Natural killer cell (primary cell): Measurements from ENCODE around the gene ADGRE3. TPM values are rescaled to one million over a fixed set of nuclear protein-coding genes. Genes with fewer than 3 reads are reported as not detected.

Experiments
- ATAC-seq, 3 donors: fragments of 150-1000 bp in 2 of 3; fragments of 200-7000 bp in 1 of 3; cut with Tn5 transposase; 1 replicate in 1 of 3; 2 replicates in 2 of 3; pipeline ENCODE4 v1.10.0; 2021; ENCODE audit warnings: mild to moderate bottlenecking in 2 of 3, moderate library complexity in 2 of 3
- DNase-seq, 2 donors: peaks; one replicate each; pipeline versions ENCODE4 v3.0.0 to v3.0.0-alpha.2; 2013 to 2021; ENCODE audit warnings: mixed read lengths in 1 of 2
- H3K27ac ChIP-seq: one replicate; pipeline ENCODE4 v1.5.1; 2013; ENCODE audit warnings: mild to moderate bottlenecking, low read length
- H3K27me3 ChIP-seq: one replicate; pipeline ENCODE4 v1.6.1; 2013; ENCODE audit warnings: low read length; ENCODE audit not compliant: control insufficient read depth, insufficient read depth
- H3K36me3 ChIP-seq: one replicate; pipeline ENCODE4 v1.6.1; 2013; ENCODE audit warnings: low read length; ENCODE audit not compliant: control insufficient read depth, insufficient read depth
- H3K4me1 ChIP-seq: one replicate; pipeline ENCODE4 v1.6.1; 2013; ENCODE audit warnings: low read length; ENCODE audit not compliant: control insufficient read depth, insufficient read depth
- H3K4me3 ChIP-seq: one replicate; pipeline ENCODE4 v1.5.1; 2013; ENCODE audit warnings: low read length
- H3K9me3 ChIP-seq: one replicate; pipeline ENCODE4 v1.6.1; 2013; ENCODE audit warnings: low read length; ENCODE audit not compliant: control insufficient read depth, insufficient read depth
- H3K27ac Mint-ChIP-seq, 2 donors: one replicate each; pipeline ENCODE4 v1.8.0; 2022; ENCODE audit warnings: mild to moderate bottlenecking in 2 of 2, mixed read lengths in 2 of 2, moderate library complexity in 1 of 2
- H3K27me3 Mint-ChIP-seq, 2 donors: one replicate each; pipeline ENCODE4 v1.8.0; 2022; ENCODE audit warnings: low read depth in 2 of 2, mixed read lengths in 2 of 2
- H3K36me3 Mint-ChIP-seq: one replicate; pipeline ENCODE4 v1.8.0; 2022; ENCODE audit warnings: mixed read lengths
- H3K4me1 Mint-ChIP-seq, 2 donors: one replicate each; pipeline ENCODE4 v1.8.0; 2022; ENCODE audit warnings: mixed read lengths in 2 of 2
- H3K4me3 Mint-ChIP-seq: one replicate; pipeline ENCODE4 v1.8.0; 2022; ENCODE audit warnings: mild to moderate bottlenecking, moderate library complexity, mixed read lengths
- H3K9me3 Mint-ChIP-seq, 2 donors: one replicate each; pipeline ENCODE4 v1.8.0; 2022; ENCODE audit warnings: mixed read lengths in 2 of 2
- WGBS: methylation state at CpG from one replicate; pipeline ENCODE4 v1.1.7; 2013; ENCODE audit warnings: missing lambda C conversion rate; ENCODE audit not compliant: insufficient coverage; 5-methylcytosine and 5-hydroxymethylcytosine counted together
- intact Hi-C: fragments of 100-400 bp; cut with micrococcal nuclease; formaldehyde crosslinking; loops from one replicate; pipeline ENCODE4 v1.14.2; 2022
- total RNA-seq, 4 donors: library from RNA; stranded (reverse); fragments of 120-200 nt in 1 of 4; gene quantifications; one replicate each; pipeline versions ENCODE4 v1.2.3 to v1.2.4, GENCODE V29; 2013 to 2022
- TF ChIP-seq, protein P1 (sequence below): fragments of 200-600 bp; IDR thresholded peaks from one replicate; pipeline ENCODE4 v1.8.0; 2022; ENCODE audit warnings: antibody characterized with exemption

The ADGRE3 gene
- total RNA-seq, 3 donors from 2014 or later (not counting 1 experiment from before 2014, with no cell fraction given) = 0.59 to 9.1 (median 1.0) TPM

DNA sequence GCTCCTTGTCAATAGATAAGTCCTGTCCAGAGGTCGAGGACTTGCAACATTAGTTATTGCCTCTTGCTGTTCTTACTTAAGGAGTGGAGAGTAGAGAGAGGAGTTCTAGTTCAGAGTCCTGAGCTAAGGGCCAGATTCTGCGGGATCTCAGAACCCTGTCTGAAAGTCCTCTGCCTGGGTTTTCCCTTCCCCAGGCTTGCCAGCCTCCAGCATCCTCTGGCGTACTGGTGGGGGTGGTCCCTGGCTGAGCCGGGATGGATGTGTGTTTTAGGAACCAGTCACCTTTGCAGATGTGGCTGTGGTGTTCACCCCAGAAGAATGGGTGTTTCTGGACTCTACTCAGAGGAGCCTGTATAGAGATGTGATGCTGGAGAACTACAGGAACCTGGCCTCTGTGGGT is 41.2 kb upstream of the ADGRE3 start:
- Mint-ChIP-seq H3K27ac (no peak overlapping the region), H3K4me1 (peaks cover 0 to 22% of the 10 kb centered on the region in 2 donors), H3K27me3 (no peaks in the 10 kb centered on the region), H3K4me3 (no peak overlapping the region), H3K36me3 (peaks cover 60% of the 10 kb centered on the region), H3K9me3 (peaks cover 6 to 14% of the 10 kb centered on the region in 2 donors)
- TF ChIP-seq, protein P1, sequence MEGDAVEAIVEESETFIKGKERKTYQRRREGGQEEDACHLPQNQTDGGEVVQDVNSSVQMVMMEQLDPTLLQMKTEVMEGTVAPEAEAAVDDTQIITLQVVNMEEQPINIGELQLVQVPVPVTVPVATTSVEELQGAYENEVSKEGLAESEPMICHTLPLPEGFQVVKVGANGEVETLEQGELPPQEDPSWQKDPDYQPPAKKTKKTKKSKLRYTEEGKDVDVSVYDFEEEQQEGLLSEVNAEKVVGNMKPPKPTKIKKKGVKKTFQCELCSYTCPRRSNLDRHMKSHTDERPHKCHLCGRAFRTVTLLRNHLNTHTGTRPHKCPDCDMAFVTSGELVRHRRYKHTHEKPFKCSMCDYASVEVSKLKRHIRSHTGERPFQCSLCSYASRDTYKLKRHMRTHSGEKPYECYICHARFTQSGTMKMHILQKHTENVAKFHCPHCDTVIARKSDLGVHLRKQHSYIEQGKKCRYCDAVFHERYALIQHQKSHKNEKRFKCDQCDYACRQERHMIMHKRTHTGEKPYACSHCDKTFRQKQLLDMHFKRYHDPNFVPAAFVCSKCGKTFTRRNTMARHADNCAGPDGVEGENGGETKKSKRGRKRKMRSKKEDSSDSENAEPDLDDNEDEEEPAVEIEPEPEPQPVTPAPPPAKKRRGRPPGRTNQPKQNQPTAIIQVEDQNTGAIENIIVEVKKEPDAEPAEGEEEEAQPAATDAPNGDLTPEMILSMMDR = no peak
- intact Hi-C loops = no loop called here
- Histone ChIP-seq H3K9me3 (peaks cover 39% of the 10 kb centered on the region), H3K27ac (no peak overlapping the region), H3K4me3 (no peak overlapping the region), H3K4me1 (no peaks in the 10 kb centered on the region), H3K27me3 (no peaks in the 10 kb centered on the region), H3K36me3 (peaks cover 51% of the 10 kb centered on the region)
- ATAC-seq = no peak
- DNase-seq = no peak
- 97% methylated on average over 4 of the region's 4 CpGs for whole genome bisulfite sequencing

DNA sequence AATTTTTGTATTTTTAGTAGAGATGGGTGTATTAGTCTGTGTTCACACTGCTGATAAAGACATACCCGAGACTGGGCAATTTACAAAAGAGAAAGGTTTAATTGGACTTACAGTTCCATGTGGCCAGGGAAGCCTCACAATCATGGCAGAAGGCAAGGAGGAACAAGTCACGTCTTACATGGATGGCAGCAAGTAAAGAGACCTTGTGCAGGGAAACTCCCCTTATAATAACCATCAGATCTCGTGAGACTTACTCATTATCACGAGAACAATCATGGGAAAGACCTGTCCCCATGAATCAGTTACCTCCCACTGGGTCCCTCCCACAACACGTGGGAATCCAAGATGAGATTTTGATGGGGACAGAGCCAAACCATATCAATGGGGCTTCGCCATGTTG is 29.8 kb upstream of the ADGRE3 start:
- TF ChIP-seq, protein P1 = no peak

DNA sequence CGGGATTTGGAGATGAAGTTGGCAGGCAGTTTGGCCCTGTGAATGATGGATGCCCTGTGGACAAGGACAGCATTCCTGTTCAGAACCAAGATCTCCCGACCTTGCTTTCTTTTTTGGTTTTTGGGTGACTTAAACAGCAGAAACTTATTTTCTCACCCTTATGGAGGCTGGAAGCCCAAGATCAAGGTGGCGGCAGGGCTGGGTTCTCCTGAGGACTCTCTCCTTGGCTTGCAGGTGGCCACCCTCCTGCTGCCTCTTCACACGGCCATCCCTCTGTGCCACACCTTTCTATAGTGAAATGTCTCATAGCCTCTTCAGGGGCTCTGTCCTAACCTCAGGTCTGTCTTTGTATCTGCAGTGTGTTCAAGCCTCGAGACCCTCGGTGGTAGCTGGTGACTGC is 29.2 kb upstream of the ADGRE3 start:
- Mint-ChIP-seq H3K9me3 (no peaks in the 10 kb centered on the region), H3K27ac (no peak overlapping the region), H3K4me3 (no peak overlapping the region), H3K4me1 (peaks cover 0 to 6% of the 10 kb centered on the region in 2 donors), H3K27me3 (no peaks in the 10 kb centered on the region), H3K36me3 (no peaks in the 10 kb centered on the region)
- no peaks in the 10 kb centered on the region for H3K27me3 ChIP-seq
- DNase-seq (no peak), ATAC-seq (no peak)
- 98% methylated on average over 6 of the region's 6 CpGs for WGBS
- H3K36me3 ChIP-seq = peaks cover 70% of the 10 kb centered on the region
- no peaks in the 10 kb centered on the region for H3K4me1 ChIP-seq
- H3K4me3 ChIP-seq = no peak overlapping the region
- no peak overlapping the region for H3K27ac ChIP-seq
- TF ChIP-seq, protein P1 = no peak
- H3K9me3 ChIP-seq = no peaks in the 10 kb centered on the region
- intact Hi-C loops = no loop called here

More for the DNA sequence above, 29.8 kb upstream of the ADGRE3 start:
- Mint-ChIP-seq H3K4me1 (peaks cover 0 to 6% of the 10 kb centered on the region in 2 donors), H3K4me3 (no peak overlapping the region), H3K27me3 (no peaks in the 10 kb centered on the region), H3K9me3 (no peaks in the 10 kb centered on the region), H3K27ac (no peak overlapping the region), H3K36me3 (no peaks in the 10 kb centered on the region)
- no peaks in the 10 kb centered on the region for H3K27me3 ChIP-seq
- H3K4me3 ChIP-seq = no peak overlapping the region
- intact Hi-C loops = no loop called here
- ATAC-seq = no peak
- peaks cover 71% of the 10 kb centered on the region for H3K36me3 ChIP-seq
- no peak overlapping the region for H3K27ac ChIP-seq
- H3K9me3 ChIP-seq = no peaks in the 10 kb centered on the region
- no peak for DNase-seq
- 98% methylated on average over 6 of the region's 6 CpGs for WGBS
- no peaks in the 10 kb centered on the region for H3K4me1 ChIP-seq

DNA sequence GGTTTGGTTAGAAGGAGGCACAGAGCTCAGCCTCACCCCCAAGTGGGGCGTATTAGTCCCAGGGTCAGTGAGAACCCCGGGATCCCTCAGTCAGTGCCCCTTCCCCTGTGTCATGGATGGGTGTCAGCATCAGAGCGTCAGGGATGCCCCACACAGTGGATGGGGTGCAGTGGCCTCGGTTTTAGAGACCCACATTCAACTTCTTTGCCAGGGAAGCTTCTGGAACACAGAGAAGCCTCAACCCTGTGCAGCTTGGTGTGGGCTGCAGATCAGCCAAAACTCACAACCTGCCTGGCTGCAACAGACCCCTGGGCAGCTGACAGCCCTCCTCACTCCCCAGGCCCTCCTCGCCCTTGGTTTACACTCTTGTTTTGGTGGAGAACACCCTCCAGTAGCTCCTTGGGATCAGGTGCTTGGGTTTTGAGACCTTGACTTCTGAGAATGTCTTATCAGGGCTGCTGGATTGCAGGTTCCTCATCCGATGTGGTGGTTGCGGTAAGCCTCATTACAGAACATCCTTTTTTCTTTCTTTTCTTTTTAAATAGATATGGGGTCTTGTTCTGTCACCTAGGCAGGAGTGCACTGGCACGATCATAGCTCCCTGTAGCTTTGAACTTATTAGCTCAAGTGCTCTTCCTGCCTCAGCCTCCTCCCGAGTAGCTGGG is 26.2 kb upstream of the ADGRE3 start:
- H3K27me3 Mint-ChIP-seq = no peaks in the 10 kb centered on the region
- H3K27ac Mint-ChIP-seq = no peak overlapping the region
- 90% methylated on average over 7 of the region's 9 CpGs for WGBS
- TF ChIP-seq, protein P1 = no peak
- Histone ChIP-seq H3K9me3 (no peaks in the 10 kb centered on the region), H3K27ac (no peak overlapping the region), H3K36me3 (peaks cover 71% of the 10 kb centered on the region), H3K4me3 (no peak overlapping the region), H3K4me1 (no peaks in the 10 kb centered on the region), H3K27me3 (no peaks in the 10 kb centered on the region)
- ATAC-seq (peak in 1 of 3 donors; percentile 7), DNase-seq (no peak)
- no peak overlapping the region for H3K4me3 Mint-ChIP-seq
- intact Hi-C loops = no loop called here
- no peaks in the 10 kb centered on the region for H3K4me1 Mint-ChIP-seq
- peaks cover 9% of the 10 kb centered on the region for H3K36me3 Mint-ChIP-seq
- no peaks in the 10 kb centered on the region for H3K9me3 Mint-ChIP-seq
